Naive B cell (primary cell): ENCODE results near the gene GRK3. TPM values are rescaled to one million over a fixed set of nuclear protein-coding genes. Genes with fewer than 3 reads are reported as not detected.
"Not testable (repeated sequence)": the region's sequence is repeated elsewhere in the genome, so short reads cannot be mapped to it uniquely, and the experiment has no call there.

ENCODE experiments used
- ATAC-seq, 2 donors: fragments of 150-1000 bp; cut with Tn5 transposase; 2 replicates each; pipeline ENCODE4 v1.10.0; 2021; ENCODE audit warnings: low read depth in 2 of 2, mild to moderate bottlenecking in 2 of 2, moderate library complexity in 2 of 2
- DNase-seq: peaks from one replicate; pipeline ENCODE4 v3.0.0; 2022
- H3K27ac Mint-ChIP-seq, 6 donors: one replicate each; pipeline ENCODE4 v1.8.0; 2020 to 2022; ENCODE audit warnings: mild to moderate bottlenecking in 6 of 6, mixed read lengths in 6 of 6, moderate library complexity in 5 of 6, inconsistent platforms in 2 of 6
- H3K27me3 Mint-ChIP-seq, 3 donors: one replicate each; pipeline ENCODE4 v1.8.0; 2021 to 2022; ENCODE audit warnings: mixed read lengths in 3 of 3, mild to moderate bottlenecking in 1 of 3
- H3K36me3 Mint-ChIP-seq, 2 donors: one replicate each; pipeline ENCODE4 v1.8.0; 2020 to 2022; ENCODE audit warnings: mixed read lengths in 2 of 2, inconsistent platforms in 1 of 2, mild to moderate bottlenecking in 1 of 2
- H3K4me1 Mint-ChIP-seq, 3 donors: one replicate each; pipeline ENCODE4 v1.8.0; 2020 to 2022; ENCODE audit warnings: mixed read lengths in 3 of 3, inconsistent platforms in 1 of 3, mild to moderate bottlenecking in 1 of 3, moderate library complexity in 1 of 3
- H3K4me3 Mint-ChIP-seq, 8 donors: one replicate each; pipeline ENCODE4 v1.8.0; 2020 to 2022; ENCODE audit warnings: mild to moderate bottlenecking in 8 of 8, mixed read lengths in 8 of 8, moderate library complexity in 8 of 8, inconsistent platforms in 2 of 8
- H3K9me3 Mint-ChIP-seq, 7 donors: one replicate each; pipeline ENCODE4 v1.8.0; 2020 to 2022; ENCODE audit warnings: mixed read lengths in 7 of 7, mild to moderate bottlenecking in 5 of 7, inconsistent platforms in 2 of 7, moderate library complexity in 1 of 7
- polyA plus RNA-seq, 6 donors: library from polyadenylated mRNA; unstranded; fragments of 300-500 nt; fragmentation: Illumina TruSeq; gene quantifications; one replicate each; pipeline ENCODE4 v1.2.3, GENCODE V29; 2021; ENCODE audit warnings: low read depth in 6 of 6

Gene GRK3
- polyA plus RNA-seq, 6 donors from 2014 or later: 5.9 to 18.8 (median 12.9) TPM

- H3K4me3 Mint-ChIP-seq: no peak overlapping the region
Observed at GRCh38 chr22:25555586-25555985, 8.9 kb upstream of the GRK3 start.

GRCh38 chr22:25557218-25557617 is 7.3 kb upstream of the GRK3 start:
- Mint-ChIP-seq H3K27me3 (no peaks in the 10 kb centered on the region), H3K4me3 (peak overlapping the region in 1 of 8 donors; percentile 35), H3K9me3 (no peaks in the 10 kb centered on the region), H3K36me3 (no peaks in the 10 kb centered on the region), H3K27ac (peak overlapping the region in 2 of 6 donors; percentile 14 to 31), H3K4me1 (peaks cover 71 to 73% (median 72%) of the 10 kb centered on the region in 3 donors)
- ATAC-seq (no peak), DNase-seq (no peak)

More at GRCh38 chr22:25555586-25555985, 8.9 kb upstream of the GRK3 start:
- no peak for ATAC-seq
- peak overlapping the region in 1 of 6 donors; percentile 57 for H3K27ac Mint-ChIP-seq
- H3K27me3 Mint-ChIP-seq: no peaks in the 10 kb centered on the region
- DNase-seq: no peak
- no peaks in the 10 kb centered on the region for H3K36me3 Mint-ChIP-seq
- H3K9me3 Mint-ChIP-seq: no peaks in the 10 kb centered on the region
- peaks cover 57 to 59% (median 57%) of the 10 kb centered on the region in 3 donors for H3K4me1 Mint-ChIP-seq

GRCh38 chr22:25558341-25558740 is 6.1 kb upstream of the GRK3 start:
- H3K36me3 Mint-ChIP-seq: no peaks in the 10 kb centered on the region
- H3K27ac Mint-ChIP-seq: peak overlapping the region in 2 of 6 donors; percentile 37 to 54
- no peaks in the 10 kb centered on the region for H3K27me3 Mint-ChIP-seq
- ATAC-seq: no peak
- H3K4me3 Mint-ChIP-seq: no peak overlapping the region
- no peaks in the 10 kb centered on the region for H3K9me3 Mint-ChIP-seq
- no peak for DNase-seq
- H3K4me1 Mint-ChIP-seq: peaks cover 74 to 81% (median 75%) of the 10 kb centered on the region in 3 donors

- Mint-ChIP-seq H3K4me1 (peaks cover 72 to 79% (median 74%) of the 10 kb centered on the region in 3 donors), H3K27ac (peak overlapping the region in 1 of 6 donors; percentile 16)
- not testable (repeated sequence) for ATAC-seq, H3K9me3 Mint-ChIP-seq, H3K27me3 Mint-ChIP-seq, DNase-seq, H3K36me3 Mint-ChIP-seq, H3K4me3 Mint-ChIP-seq
Observed at GRCh38 chr22:25559910-25560309, 4.6 kb upstream of the GRK3 start.

- not testable (repeated sequence) for H3K9me3 Mint-ChIP-seq, H3K27me3 Mint-ChIP-seq, H3K36me3 Mint-ChIP-seq, DNase-seq, ATAC-seq
- H3K4me3 Mint-ChIP-seq: peak overlapping the region in 4 of 8 donors; percentile 43 to 94 (median 82)
- peaks cover 67 to 78% (median 73%) of the 10 kb centered on the region in 3 donors for H3K4me1 Mint-ChIP-seq
- H3K27ac Mint-ChIP-seq: peak overlapping the region in 4 of 6 donors; percentile 69 to 100 (median 96)
Observed at GRCh38 chr22:25561182-25561581, 3.3 kb upstream of the GRK3 start.

GRCh38 chr22:25561927-25562326 is 2.5 kb upstream of the GRK3 start:
- DNase-seq (peak; percentile 75), ATAC-seq (peak; percentile 44 to 52)
- not testable (repeated sequence) for H3K9me3 Mint-ChIP-seq, H3K36me3 Mint-ChIP-seq, H3K27me3 Mint-ChIP-seq
- Mint-ChIP-seq H3K27ac (peak overlapping the region in 5 of 6 donors; percentile 69 to 100 (median 93)), H3K4me1 (peaks cover 67 to 85% (median 77%) of the 10 kb centered on the region in 3 donors), H3K4me3 (peak overlapping the region; percentile 74 to 98 (median 92))

GRCh38 chr22:25562966-25563760 is 1.3 kb upstream of the GRK3 start:
- peak; percentile 5 to 13 for ATAC-seq
- H3K36me3 Mint-ChIP-seq, H3K9me3 Mint-ChIP-seq, H3K27me3 Mint-ChIP-seq: not testable (repeated sequence)
- Mint-ChIP-seq H3K27ac (peak overlapping the region; percentile 93 to 100 (median 98)), H3K4me3 (peak overlapping the region; percentile 87 to 98 (median 94)), H3K4me1 (peaks cover 71 to 90% (median 77%) of the 10 kb centered on the region in 3 donors)
- DNase-seq: peak; percentile 54

- no peaks in the 10 kb centered on the region for H3K27me3 Mint-ChIP-seq
- no peaks in the 10 kb centered on the region for H3K9me3 Mint-ChIP-seq
- H3K4me1 Mint-ChIP-seq: peaks cover 66 to 88% (median 72%) of the 10 kb centered on the region in 3 donors
- peak; percentile 63 to 65 for ATAC-seq
- peaks cover 0 to 8% of the 10 kb centered on the region in 2 donors for H3K36me3 Mint-ChIP-seq
- peak; percentile 78 for DNase-seq
- H3K4me3 Mint-ChIP-seq: peak overlapping the region; percentile 87 to 98 (median 94)
- H3K27ac Mint-ChIP-seq: peak overlapping the region; percentile 93 to 100 (median 98)
Observed at GRCh38 chr22:25563761-25564319, 635 bp upstream of the GRK3 start.

- ATAC-seq (peak in 1 of 2 donors; percentile 0), DNase-seq (peak; percentile 21)
- Mint-ChIP-seq H3K27me3 (no peaks in the 10 kb centered on the region), H3K9me3 (no peaks in the 10 kb centered on the region), H3K27ac (peak overlapping the region; percentile 54 to 98 (median 94)), H3K4me1 (peaks cover 65 to 88% (median 72%) of the 10 kb centered on the region in 3 donors), H3K4me3 (peak overlapping the region; percentile 94 to 100 (median 98)), H3K36me3 (peaks cover 0 to 8% of the 10 kb centered on the region in 2 donors)
Observed at GRCh38 chr22:25564979-25565677, 653 bp downstream of the GRK3 start.

GRCh38 chr22:25566186-25566897 is 1.9 kb downstream of the GRK3 start:
- Mint-ChIP-seq H3K36me3 (peaks cover 0 to 8% of the 10 kb centered on the region in 2 donors), H3K9me3 (no peaks in the 10 kb centered on the region), H3K4me3 (peak overlapping the region; percentile 94 to 100 (median 98)), H3K27me3 (no peaks in the 10 kb centered on the region), H3K4me1 (peaks cover 67 to 86% (median 69%) of the 10 kb centered on the region in 3 donors), H3K27ac (peak overlapping the region in 5 of 6 donors; percentile 54 to 98 (median 89))
- ATAC-seq: no peak
- DNase-seq: no peak

- H3K27me3 Mint-ChIP-seq: no peaks in the 10 kb centered on the region
- peaks cover 0 to 8% of the 10 kb centered on the region in 2 donors for H3K36me3 Mint-ChIP-seq
- peaks cover 64 to 85% (median 64%) of the 10 kb centered on the region in 3 donors for H3K4me1 Mint-ChIP-seq
- H3K9me3 Mint-ChIP-seq: no peaks in the 10 kb centered on the region
- H3K27ac Mint-ChIP-seq: peak overlapping the region in 5 of 6 donors; percentile 1 to 98 (median 89)
- peak; percentile 57 for DNase-seq
- peak; percentile 30 to 34 for ATAC-seq
- peak overlapping the region; percentile 94 to 100 (median 98) for H3K4me3 Mint-ChIP-seq
Observed at GRCh38 chr22:25566898-25567235, 2.4 kb downstream of the GRK3 start.

- no peak for ATAC-seq
- peak overlapping the region; percentile 94 to 100 (median 98) for H3K4me3 Mint-ChIP-seq
Observed at GRCh38 chr22:25567251-25567675, 2.8 kb downstream of the GRK3 start.

More at GRCh38 chr22:25567251-25567675, 2.8 kb downstream of the GRK3 start:
- peaks cover 0 to 8% of the 10 kb centered on the region in 2 donors for H3K36me3 Mint-ChIP-seq
- H3K4me1 Mint-ChIP-seq: peaks cover 62 to 85% (median 65%) of the 10 kb centered on the region in 3 donors
- DNase-seq: no peak
- H3K9me3 Mint-ChIP-seq: no peaks in the 10 kb centered on the region
- no peaks in the 10 kb centered on the region for H3K27me3 Mint-ChIP-seq
- H3K27ac Mint-ChIP-seq: peak overlapping the region in 5 of 6 donors; percentile 36 to 98 (median 89)
